ENCODE measurements around the gene EGFR.

GRCh38 chr7:55072251-55072650 lies 53.4 kb downstream of the EGFR start:
- TF ChIP-seq, protein P1, sequence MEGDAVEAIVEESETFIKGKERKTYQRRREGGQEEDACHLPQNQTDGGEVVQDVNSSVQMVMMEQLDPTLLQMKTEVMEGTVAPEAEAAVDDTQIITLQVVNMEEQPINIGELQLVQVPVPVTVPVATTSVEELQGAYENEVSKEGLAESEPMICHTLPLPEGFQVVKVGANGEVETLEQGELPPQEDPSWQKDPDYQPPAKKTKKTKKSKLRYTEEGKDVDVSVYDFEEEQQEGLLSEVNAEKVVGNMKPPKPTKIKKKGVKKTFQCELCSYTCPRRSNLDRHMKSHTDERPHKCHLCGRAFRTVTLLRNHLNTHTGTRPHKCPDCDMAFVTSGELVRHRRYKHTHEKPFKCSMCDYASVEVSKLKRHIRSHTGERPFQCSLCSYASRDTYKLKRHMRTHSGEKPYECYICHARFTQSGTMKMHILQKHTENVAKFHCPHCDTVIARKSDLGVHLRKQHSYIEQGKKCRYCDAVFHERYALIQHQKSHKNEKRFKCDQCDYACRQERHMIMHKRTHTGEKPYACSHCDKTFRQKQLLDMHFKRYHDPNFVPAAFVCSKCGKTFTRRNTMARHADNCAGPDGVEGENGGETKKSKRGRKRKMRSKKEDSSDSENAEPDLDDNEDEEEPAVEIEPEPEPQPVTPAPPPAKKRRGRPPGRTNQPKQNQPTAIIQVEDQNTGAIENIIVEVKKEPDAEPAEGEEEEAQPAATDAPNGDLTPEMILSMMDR (IDR thresholded peaks at IDR 0.05; ENCODE audit: low read length), result no peak
- no peak for TF ChIP-seq EZH2 (optimal IDR thresholded peaks at IDR 0.05; ENCODE audit: low read depth, low read length)
- no peak for TF ChIP-seq EZH2phosphoT487 (IDR thresholded peaks at IDR 0.05; ENCODE audit: low read length)
